Spleen (tissue), 7 donors: Measurements from ENCODE around the gene KCNJ9.

Experiments
- CTCF ChIP-seq, 11 experiments: fragments of 200-600 bp in 7 of 11; fragments of 450-650 bp in 4 of 11; sonication (generic) in 4 of 11; IDR thresholded peaks in 8 of 11; conservative IDR thresholded peaks in 3 of 11; 1 replicate in 7 of 11; 2 replicates in 4 of 11; pipeline versions ENCODE4 v1.4.0 to v1.8.0; 2016 to 2021; ENCODE audit warnings: antibody characterized with exemption in 11 of 11, inconsistent platforms in 4 of 11, mild to moderate bottlenecking in 1 of 11
- POLR2A ChIP-seq, 3 donors: fragments of 450-650 bp; IDR thresholded peaks; one replicate each; pipeline ENCODE4 v1.5.1; 2017; ENCODE audit warnings: antibody characterized with exemption in 3 of 3, mild to moderate bottlenecking in 1 of 3
- donor health status: DM: no; HTN: no; CAD: no; lungs with moderate emphysema.
- donor health status: DM: no; HTN: no; CAD: no.
- donor health status: DM: no; HTN: no; CAD: no.

GRCh38 chr1:160130486-160130885 is 49.1 kb downstream of the KCNJ9 start:
- TF ChIP-seq POLR2A (IDR thresholded peaks at IDR 0.05) = no peak
- TF ChIP-seq CTCF (IDR thresholded peaks at IDR 0.05 in 8 of 11, conservative IDR thresholded peaks at IDR 0.05 in 3 of 11) = no peak
